ENCODE measurements around the gene CD7. TPM values are rescaled to one million over a fixed set of nuclear protein-coding genes. Genes with fewer than 3 reads are reported as not detected.

The CD7 gene
- total and polyA plus RNA-seq, 2 donors (not counting 1 experiment from before 2014, with no cell fraction given), result 0.67 to 1.3 TPM

- Histone ChIP-seq H3K27ac (ENCODE audit: low read length in 2 of 2) (no peak overlapping the region), H3K4me3 (ENCODE audit: control extremely low read depth in 1 of 5, extremely low read depth in 1 of 5, insufficient read depth in 1 of 5, low read depth in 2 of 5, low read length in 4 of 5) (no peak overlapping the region), H3K79me2 (ENCODE audit: control insufficient read depth, insufficient read depth, low read length) (no peaks in the 10 kb centered on the region), H3K4me2 (replicated peaks; ENCODE audit: low read depth, low read length, poor library complexity, severe bottlenecking) (no peak overlapping the region), H3K27me3 (replicated peaks in 1 of 4; ENCODE audit: control extremely low read depth in 1 of 4, control insufficient read depth in 3 of 4, insufficient read depth in 4 of 4, low read length in 3 of 4) (peaks cover 0 to 5% (median 0%) of the 10 kb centered on the region in 4 experiments), H2AFZ (ENCODE audit: insufficient read depth, low read depth, low read length, poor library complexity, severe bottlenecking) (no peak overlapping the region), H3K9me3 (ENCODE audit: control extremely low read depth in 1 of 3, control insufficient read depth in 2 of 3, insufficient read depth in 1 of 3, low read length in 2 of 3) (peaks cover 0 to 4% (median 0%) of the 10 kb centered on the region in 3 donors), H3K36me3 (replicated peaks in 1 of 2; ENCODE audit: control extremely low read depth in 1 of 2, control insufficient read depth in 1 of 2, extremely low read depth in 1 of 2, insufficient read depth in 2 of 2, low read length in 1 of 2) (no peaks in the 10 kb centered on the region), H3K4me1 (ENCODE audit: control insufficient read depth in 2 of 2, insufficient read depth in 2 of 2, low read length in 2 of 2) (peaks cover 10 to 14% of the 10 kb centered on the region in 2 donors), H4K20me1 (ENCODE audit: control insufficient read depth, insufficient read depth, low read length, poor library complexity, severe bottlenecking) (no peaks in the 10 kb centered on the region), H3K9ac (ENCODE audit: low read length) (no peak overlapping the region)
- Mint-ChIP-seq H3K4me1 (peaks cover 14% of the 10 kb centered on the region), H3K9me3 (ENCODE audit: insufficient read depth) (no peaks in the 10 kb centered on the region), H3K27ac (no peak overlapping the region), H3K27me3 (no peaks in the 10 kb centered on the region), H3K4me3 (no peak overlapping the region)
- no peak for DNase-seq
- WGBS (ENCODE audit: insufficient coverage), result 100% methylated on average over 3 of the region's 9 CpGs
- no peak for ATAC-seq (ENCODE audit: low read depth)
- intact Hi-C loops (cut with micrococcal nuclease), result no loop called here
- POLR2A ChIA-PET, result no interaction called here
- CTCF ChIA-PET, result interaction anchor here (0.7 to 0.8 kb wide), 2 partner anchors 14 to 81 kb away, joined by 3 to 4 read pairs; no protein-coding TSS in a partner anchor
- TF ChIP-seq CTCF (IDR thresholded peaks at IDR 0.05) (no peak), EZH2 (IDR thresholded peaks at IDR 0.05; ENCODE audit: borderline replicate concordance, insufficient read depth, low read depth, low read length, poor library complexity, severe bottlenecking) (no peak)
Measured at GRCh38 chr17:82287013-82287867, 30.2 kb downstream of the CD7 start.

GRCh38 chr17:82285141-82285540 is 32.3 kb downstream of the CD7 start:
- intact Hi-C loops (cut with micrococcal nuclease), result no loop called here
- Histone ChIP-seq H3K36me3 (replicated peaks in 1 of 2; ENCODE audit: control extremely low read depth in 1 of 2, control insufficient read depth in 1 of 2, extremely low read depth in 1 of 2, insufficient read depth in 2 of 2, low read length in 1 of 2) (no peaks in the 10 kb centered on the region), H3K27me3 (replicated peaks in 1 of 4; ENCODE audit: control extremely low read depth in 1 of 4, control insufficient read depth in 3 of 4, insufficient read depth in 4 of 4, low read length in 3 of 4) (peaks cover 0 to 10% (median 0%) of the 10 kb centered on the region in 4 experiments), H3K4me3 (ENCODE audit: control extremely low read depth in 1 of 5, extremely low read depth in 1 of 5, insufficient read depth in 1 of 5, low read depth in 2 of 5, low read length in 4 of 5) (no peak overlapping the region), H3K27ac (ENCODE audit: low read length in 2 of 2) (no peak overlapping the region), H3K9ac (ENCODE audit: low read length) (no peak overlapping the region), H4K20me1 (ENCODE audit: control insufficient read depth, insufficient read depth, low read length, poor library complexity, severe bottlenecking) (no peaks in the 10 kb centered on the region), H3K79me2 (ENCODE audit: control insufficient read depth, insufficient read depth, low read length) (no peaks in the 10 kb centered on the region), H3K4me1 (ENCODE audit: control insufficient read depth in 2 of 2, insufficient read depth in 2 of 2, low read length in 2 of 2) (peaks cover 0 to 6% of the 10 kb centered on the region in 2 donors), H3K9me3 (ENCODE audit: control extremely low read depth in 1 of 3, control insufficient read depth in 2 of 3, insufficient read depth in 1 of 3, low read length in 2 of 3) (peaks cover 0 to 4% (median 0%) of the 10 kb centered on the region in 3 donors), H2AFZ (ENCODE audit: insufficient read depth, low read depth, low read length, poor library complexity, severe bottlenecking) (no peak overlapping the region), H3K4me2 (replicated peaks; ENCODE audit: low read depth, low read length, poor library complexity, severe bottlenecking) (no peak overlapping the region)
- ChIA-PET CTCF (no interaction called here), POLR2A (no interaction called here)
- ATAC-seq (ENCODE audit: low read depth) (no peak), DNase-seq (no peak)
- 84% methylated on average over 6 of the region's 8 CpGs for WGBS (ENCODE audit: insufficient coverage)
- Mint-ChIP-seq H3K9me3 (ENCODE audit: insufficient read depth) (no peaks in the 10 kb centered on the region), H3K27ac (no peak overlapping the region), H3K4me1 (peaks cover 9% of the 10 kb centered on the region), H3K27me3 (no peaks in the 10 kb centered on the region), H3K4me3 (no peak overlapping the region)
- TF ChIP-seq EZH2 (IDR thresholded peaks at IDR 0.05; ENCODE audit: borderline replicate concordance, insufficient read depth, low read depth, low read length, poor library complexity, severe bottlenecking) (no peak), CTCF (IDR thresholded peaks at IDR 0.05) (no peak)
